HepG2 (cell line): Measurements from ENCODE around the gene MTSS2. TPM values are rescaled to one million over a fixed set of nuclear protein-coding genes. Genes with fewer than 3 reads are reported as not detected.
A peak's percentile ranks its signal among the peaks of the same experiment; 100 is the strongest.

Experiments
- CREB1 ChIP-seq, 2 experiments: fragments of 450-650 bp in 1 of 2; IDR thresholded peaks; 2 replicates each; pipeline ENCODE4 v1.6.1; 2016 to 2017; ENCODE audit warnings: control low read depth in 1 of 2, mild to moderate bottlenecking in 1 of 2, missing compliant biosample characterization in 1 of 2, missing genetic modification characterization in 1 of 2
- DR1 ChIP-seq: sonication (generic); formaldehyde crosslinking; IDR thresholded peaks from 2 replicates; pipeline ENCODE4 v1.8.0; 2021; ENCODE audit warnings: mild to moderate bottlenecking, missing genetic modification reagents, inconsistent platforms
- MBD4 ChIP-seq: IDR thresholded peaks from 2 replicates; pipeline ENCODE4 v1.6.1; 2012; ENCODE audit warnings: low read length, inconsistent platforms, borderline replicate concordance
- MXI1 ChIP-seq: IDR thresholded peaks from 3 replicates; pipeline ENCODE4 v1.6.1; 2012; ENCODE audit warnings: low read depth, low read length, inconsistent platforms, borderline replicate concordance
- PHF20 ChIP-seq: sonication (generic); formaldehyde crosslinking; IDR thresholded peaks from 2 replicates; pipeline ENCODE4 v1.5.0; 2020; ENCODE audit warnings: mild to moderate bottlenecking, missing genetic modification reagents
- POLR2A ChIP-seq, 2 experiments: IDR thresholded peaks; 2 replicates each; pipeline ENCODE4 v1.6.1; 2011; ENCODE audit warnings: low read depth in 2 of 2, low read length in 2 of 2, mild to moderate bottlenecking in 1 of 2, moderate library complexity in 1 of 2; ENCODE audit not compliant: insufficient read depth in 1 of 2
- SMC3 ChIP-seq: IDR thresholded peaks from 2 replicates; pipeline ENCODE4 v1.6.1; 2011; ENCODE audit warnings: low read length, improper control_type of control experiment
- WIZ ChIP-seq: sonication (generic); formaldehyde crosslinking; IDR thresholded peaks from 2 replicates; pipeline ENCODE4 v1.5.1; 2020; ENCODE audit warnings: mild to moderate bottlenecking, missing genetic modification reagents
- ZNF160 ChIP-seq: sonication (generic); formaldehyde crosslinking; IDR thresholded peaks from 2 replicates; pipeline ENCODE4 v1.8.0; 2022; ENCODE audit warnings: mild to moderate bottlenecking, inconsistent platforms, missing genetic modification reagents
- ZNF230 ChIP-seq: sonication (generic); formaldehyde crosslinking; IDR thresholded peaks from 2 replicates; pipeline ENCODE4 v1.4.0; 2020; ENCODE audit warnings: mild to moderate bottlenecking, missing genetic modification reagents
- ZNF251 ChIP-seq: sonication (generic); formaldehyde crosslinking; IDR thresholded peaks from 2 replicates; pipeline ENCODE4 v1.9.0; 2021; ENCODE audit warnings: mild to moderate bottlenecking, missing genetic modification reagents
- ZNF326 ChIP-seq: sonication (generic); formaldehyde crosslinking; IDR thresholded peaks from 2 replicates; pipeline ENCODE4 v1.4.0; 2020; ENCODE audit warnings: missing genetic modification reagents, borderline replicate concordance
- ZNF644 ChIP-seq: IDR thresholded peaks from 2 replicates; pipeline ENCODE4 v1.6.1; 2016; ENCODE audit warnings: low read depth
- ZNF841 ChIP-seq: sonication (generic); formaldehyde crosslinking; IDR thresholded peaks from 2 replicates; pipeline ENCODE4 v1.8.1; 2023; ENCODE audit warnings: missing genetic modification reagents, borderline replicate concordance
- ZSCAN25 ChIP-seq: sonication (generic); formaldehyde crosslinking; IDR thresholded peaks from 2 replicates; pipeline ENCODE4 v1.8.0; 2022; ENCODE audit warnings: mild to moderate bottlenecking, missing genetic modification reagents
- polyA plus RNA-seq, 8 experiments: library from polyadenylated mRNA; depleted of rRNA in 3 of 8; stranded (reverse) in 7 of 8; unstranded in 1 of 8; fragments of >200 nt; fragmentation: Illumina TruSeq in 4 of 8; extraction: Trizol in 4 of 8; gene quantifications; 2 replicates each; pipeline versions ENCODE4 v1.2.1 to v1.2.3, GENCODE V29; 2011 to 2016; ENCODE audit warnings: low read depth in 4 of 8, missing spikeins in 1 of 8, mixed read lengths in 1 of 8; ENCODE audit not compliant: insufficient read depth in 1 of 8
- total RNA-seq, 5 experiments: library from RNA; depleted of rRNA; stranded (reverse); fragments of >200 nt; fragmentation: Illumina TruSeq; extraction: Trizol; gene quantifications; 2 replicates each; pipeline ENCODE4 v1.2.3, GENCODE V29; 2016; ENCODE audit warnings: low read depth in 1 of 5
- TF ChIP-seq, protein P1 (sequence below): sonication (generic); formaldehyde crosslinking; IDR thresholded peaks from 2 replicates; pipeline ENCODE4 v1.8.0; 2022; ENCODE audit warnings: mild to moderate bottlenecking, missing genetic modification reagents, moderate library complexity
- TF ChIP-seq, protein P2 (sequence below): sonication (generic); formaldehyde crosslinking; conservative IDR thresholded peaks from 2 replicates; pipeline ENCODE4 v1.8.0; 2022; ENCODE audit warnings: missing genetic modification reagents
- TF ChIP-seq, protein P3 (sequence below): sonication (generic); formaldehyde crosslinking; IDR thresholded peaks from one replicate; pipeline ENCODE4 v1.5.1; 2020; ENCODE audit warnings: mild to moderate bottlenecking, missing genetic modification reagents; ENCODE audit errors: not compliant biosample characterization

MTSS2 gene
- total and polyA plus RNA-seq, 2 of the 13 experiments (the other 11 are each of a cell fraction or from before 2014, with no cell fraction given), result 132 to 242 TPM

DNA sequence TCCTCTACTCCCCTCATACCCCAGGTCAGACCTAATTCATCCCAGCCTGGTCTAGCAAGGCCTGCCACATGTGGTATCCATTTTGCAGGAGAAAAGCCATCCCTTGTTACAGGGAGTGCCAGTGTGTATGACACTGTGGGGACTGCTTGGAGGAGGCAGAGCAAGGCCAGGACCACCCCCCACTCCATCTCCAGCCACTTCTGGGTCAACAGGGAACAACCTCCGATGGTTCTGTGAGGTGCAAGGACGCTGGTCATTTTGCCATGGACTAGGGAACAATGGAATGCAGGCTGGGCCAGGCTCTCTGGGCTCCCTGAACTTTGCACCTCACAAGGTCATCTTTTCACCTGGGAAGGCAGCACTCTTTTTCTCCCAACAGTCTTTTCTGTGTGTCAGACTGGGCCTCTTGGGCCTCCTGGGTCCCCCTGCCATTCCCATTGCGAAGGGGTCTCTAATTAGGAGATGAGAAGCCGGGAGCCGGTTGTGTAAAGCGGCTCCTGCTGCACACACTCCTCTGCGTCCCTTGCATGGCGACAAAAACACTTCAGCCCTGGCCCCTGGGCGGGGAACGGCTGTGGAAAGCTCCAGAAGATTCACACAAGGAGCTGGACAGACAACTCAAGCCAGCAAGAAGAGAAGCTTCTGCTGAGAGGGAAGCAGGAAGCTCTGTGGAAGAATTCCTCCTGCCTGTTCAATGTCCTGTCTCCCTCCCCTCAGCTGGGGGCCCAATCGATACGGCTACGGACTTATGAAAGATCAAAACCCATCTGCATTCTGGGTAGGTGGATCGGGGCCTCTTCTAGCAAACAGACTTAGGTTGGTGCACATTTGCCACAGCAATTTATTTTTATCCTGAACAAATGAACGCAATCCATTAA lies 38.5 kb upstream of the MTSS2 start (continued):
- TF ChIP-seq DR1 (CRISPR knock-in tag) (peak; percentile 68), ZSCAN25 (0 out of 2 replicates have a peak, but pooled peaks have one; percentile 49), ZNF841 (no peak; the same call in 1 of the 2 replicates), ZNF160 (CRISPR knock-in tag) (no peak), PHF20 (CRISPR knock-in tag) (peak; percentile 59; the same call in 1 of the 2 replicates), MBD4 (no peak), SMC3 (peak; percentile 10), ZNF644 (CRISPR knock-in tag) (peak; percentile 95), ZNF230 (CRISPR knock-in tag) (no peak; the same call in 1 of the 2 replicates), POLR2A (IDR thresholded peaks at IDR 0.05; ENCODE audit: insufficient read depth in 1 of 2, low read depth in 2 of 2, low read length in 2 of 2) (peak; percentile 71 to 90), WIZ (CRISPR knock-in tag) (no peak), CREB1 (IDR thresholded peaks at IDR 0.05) (no peak), CREB1 (CRISPR knock-in tag; IDR thresholded peaks at IDR 0.05) (no peak; the same call in none of the 2 replicates), MXI1 (no peak; the same call in 2 of the 3 replicates), ZNF326 (CRISPR knock-in tag) (no peak), ZNF251 (CRISPR knock-in tag) (peak; percentile 22; the same call in 1 of the 2 replicates)
- TF ChIP-seq, protein P1, sequence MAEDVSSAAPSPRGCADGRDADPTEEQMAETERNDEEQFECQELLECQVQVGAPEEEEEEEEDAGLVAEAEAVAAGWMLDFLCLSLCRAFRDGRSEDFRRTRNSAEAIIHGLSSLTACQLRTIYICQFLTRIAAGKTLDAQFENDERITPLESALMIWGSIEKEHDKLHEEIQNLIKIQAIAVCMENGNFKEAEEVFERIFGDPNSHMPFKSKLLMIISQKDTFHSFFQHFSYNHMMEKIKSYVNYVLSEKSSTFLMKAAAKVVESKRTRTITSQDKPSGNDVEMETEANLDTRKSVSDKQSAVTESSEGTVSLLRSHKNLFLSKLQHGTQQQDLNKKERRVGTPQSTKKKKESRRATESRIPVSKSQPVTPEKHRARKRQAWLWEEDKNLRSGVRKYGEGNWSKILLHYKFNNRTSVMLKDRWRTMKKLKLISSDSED (CRISPR knock-in tag), result no peak
- TF ChIP-seq, protein P2, sequence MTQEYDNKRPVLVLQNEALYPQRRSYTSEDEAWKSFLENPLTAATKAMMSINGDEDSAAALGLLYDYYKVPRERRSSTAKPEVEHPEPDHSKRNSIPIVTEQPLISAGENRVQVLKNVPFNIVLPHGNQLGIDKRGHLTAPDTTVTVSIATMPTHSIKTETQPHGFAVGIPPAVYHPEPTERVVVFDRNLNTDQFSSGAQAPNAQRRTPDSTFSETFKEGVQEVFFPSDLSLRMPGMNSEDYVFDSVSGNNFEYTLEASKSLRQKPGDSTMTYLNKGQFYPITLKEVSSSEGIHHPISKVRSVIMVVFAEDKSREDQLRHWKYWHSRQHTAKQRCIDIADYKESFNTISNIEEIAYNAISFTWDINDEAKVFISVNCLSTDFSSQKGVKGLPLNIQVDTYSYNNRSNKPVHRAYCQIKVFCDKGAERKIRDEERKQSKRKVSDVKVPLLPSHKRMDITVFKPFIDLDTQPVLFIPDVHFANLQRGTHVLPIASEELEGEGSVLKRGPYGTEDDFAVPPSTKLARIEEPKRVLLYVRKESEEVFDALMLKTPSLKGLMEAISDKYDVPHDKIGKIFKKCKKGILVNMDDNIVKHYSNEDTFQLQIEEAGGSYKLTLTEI (CRISPR knock-in tag), result no peak
- TF ChIP-seq, protein P3, sequence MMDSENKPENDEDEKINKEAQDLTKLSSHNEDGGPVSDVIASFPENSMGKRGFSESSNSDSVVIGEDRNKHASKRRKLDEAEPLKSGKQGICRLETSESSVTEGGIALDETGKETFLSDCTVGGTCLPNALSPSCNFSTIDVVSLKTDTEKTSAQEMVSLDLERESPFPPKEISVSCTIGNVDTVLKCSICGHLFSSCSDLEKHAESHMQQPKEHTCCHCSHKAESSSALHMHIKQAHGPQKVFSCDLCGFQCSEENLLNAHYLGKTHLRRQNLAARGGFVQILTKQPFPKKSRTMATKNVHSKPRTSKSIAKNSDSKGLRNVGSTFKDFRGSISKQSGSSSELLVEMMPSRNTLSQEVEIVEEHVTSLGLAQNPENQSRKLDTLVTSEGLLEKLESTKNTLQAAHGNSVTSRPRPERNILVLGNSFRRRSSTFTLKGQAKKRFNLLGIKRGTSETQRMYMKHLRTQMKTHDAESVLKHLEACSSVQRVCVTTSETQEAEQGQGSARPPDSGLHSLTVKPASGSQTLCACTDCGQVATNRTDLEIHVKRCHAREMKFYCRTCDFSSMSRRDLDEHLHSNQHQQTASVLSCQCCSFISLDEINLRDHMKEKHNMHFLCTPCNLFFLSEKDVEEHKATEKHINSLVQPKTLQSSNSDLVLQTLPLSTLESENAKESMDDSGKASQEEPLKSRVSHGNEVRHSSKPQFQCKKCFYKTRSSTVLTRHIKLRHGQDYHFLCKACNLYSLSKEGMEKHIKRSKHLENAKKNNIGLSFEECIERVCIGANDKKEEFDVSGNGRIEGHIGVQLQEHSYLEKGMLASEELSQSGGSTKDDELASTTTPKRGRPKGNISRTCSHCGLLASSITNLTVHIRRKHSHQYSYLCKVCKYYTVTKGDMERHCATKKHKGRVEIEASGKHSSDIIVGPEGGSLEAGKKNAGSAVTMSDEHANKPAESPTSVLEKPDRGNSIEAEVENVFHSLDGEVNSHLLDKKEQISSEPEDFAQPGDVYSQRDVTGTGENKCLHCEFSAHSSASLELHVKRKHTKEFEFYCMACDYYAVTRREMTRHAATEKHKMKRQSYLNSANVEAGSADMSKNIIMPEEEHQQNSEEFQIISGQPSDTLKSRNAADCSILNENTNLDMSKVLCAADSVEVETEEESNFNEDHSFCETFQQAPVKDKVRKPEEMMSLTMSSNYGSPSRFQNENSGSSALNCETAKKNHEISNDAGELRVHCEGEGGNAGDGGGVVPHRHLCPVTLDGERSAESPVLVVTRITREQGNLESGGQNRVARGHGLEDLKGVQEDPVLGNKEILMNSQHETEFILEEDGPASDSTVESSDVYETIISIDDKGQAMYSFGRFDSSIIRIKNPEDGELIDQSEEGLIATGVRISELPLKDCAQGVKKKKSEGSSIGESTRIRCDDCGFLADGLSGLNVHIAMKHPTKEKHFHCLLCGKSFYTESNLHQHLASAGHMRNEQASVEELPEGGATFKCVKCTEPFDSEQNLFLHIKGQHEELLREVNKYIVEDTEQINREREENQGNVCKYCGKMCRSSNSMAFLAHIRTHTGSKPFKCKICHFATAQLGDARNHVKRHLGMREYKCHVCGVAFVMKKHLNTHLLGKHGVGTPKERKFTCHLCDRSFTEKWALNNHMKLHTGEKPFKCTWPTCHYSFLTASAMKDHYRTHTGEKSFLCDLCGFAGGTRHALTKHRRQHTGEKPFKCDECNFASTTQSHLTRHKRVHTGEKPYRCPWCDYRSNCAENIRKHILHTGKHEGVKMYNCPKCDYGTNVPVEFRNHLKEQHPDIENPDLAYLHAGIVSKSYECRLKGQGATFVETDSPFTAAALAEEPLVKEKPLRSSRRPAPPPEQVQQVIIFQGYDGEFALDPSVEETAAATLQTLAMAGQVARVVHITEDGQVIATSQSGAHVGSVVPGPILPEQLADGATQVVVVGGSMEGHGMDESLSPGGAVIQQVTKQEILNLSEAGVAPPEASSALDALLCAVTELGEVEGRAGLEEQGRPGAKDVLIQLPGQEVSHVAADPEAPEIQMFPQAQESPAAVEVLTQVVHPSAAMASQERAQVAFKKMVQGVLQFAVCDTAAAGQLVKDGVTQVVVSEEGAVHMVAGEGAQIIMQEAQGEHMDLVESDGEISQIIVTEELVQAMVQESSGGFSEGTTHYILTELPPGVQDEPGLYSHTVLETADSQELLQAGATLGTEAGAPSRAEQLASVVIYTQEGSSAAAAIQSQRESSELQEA, result no peak
